ENCODE results near the gene CLEC2L.

Gene CLEC2L

GRCh38 chr7:139582130-139582650 lies 58.7 kb downstream of the CLEC2L start:
- peak; percentile 25; the same call in 1 of the 3 replicates for ATAC-seq (ENCODE audit: insufficient read depth, low read depth)
- Histone ChIP-seq H3K9ac (ENCODE audit: low read depth, low read length) (no peak overlapping the region), H3K79me2 (ENCODE audit: insufficient read depth, low read length) (no peaks in the 10 kb centered on the region), H2AFZ (ENCODE audit: low read depth, low read length) (no peak overlapping the region), H3K4me1 (ENCODE audit: insufficient read depth, low read length) (no peaks in the 10 kb centered on the region), H3K27me3 (ENCODE audit: insufficient read depth, low read length, poor library complexity) (no peaks in the 10 kb centered on the region), H3K4me2 (ENCODE audit: insufficient read depth, low read length) (no peak overlapping the region), H3K4me3 (ENCODE audit: low read depth in 1 of 2, low read length in 2 of 2) (no peak overlapping the region), H3K36me3 (ENCODE audit: insufficient read depth, low read length) (peaks cover 11% of the 10 kb centered on the region; the same call in 1 of the 2 replicates), H3K27ac (ENCODE audit: low read length) (no peak overlapping the region), H3K9me3 (ENCODE audit: insufficient read depth, low read length, severe bottlenecking) (no peaks in the 10 kb centered on the region), H4K20me1 (ENCODE audit: insufficient read depth, low read length) (no peaks in the 10 kb centered on the region)
- TF ChIP-seq, protein P1, sequence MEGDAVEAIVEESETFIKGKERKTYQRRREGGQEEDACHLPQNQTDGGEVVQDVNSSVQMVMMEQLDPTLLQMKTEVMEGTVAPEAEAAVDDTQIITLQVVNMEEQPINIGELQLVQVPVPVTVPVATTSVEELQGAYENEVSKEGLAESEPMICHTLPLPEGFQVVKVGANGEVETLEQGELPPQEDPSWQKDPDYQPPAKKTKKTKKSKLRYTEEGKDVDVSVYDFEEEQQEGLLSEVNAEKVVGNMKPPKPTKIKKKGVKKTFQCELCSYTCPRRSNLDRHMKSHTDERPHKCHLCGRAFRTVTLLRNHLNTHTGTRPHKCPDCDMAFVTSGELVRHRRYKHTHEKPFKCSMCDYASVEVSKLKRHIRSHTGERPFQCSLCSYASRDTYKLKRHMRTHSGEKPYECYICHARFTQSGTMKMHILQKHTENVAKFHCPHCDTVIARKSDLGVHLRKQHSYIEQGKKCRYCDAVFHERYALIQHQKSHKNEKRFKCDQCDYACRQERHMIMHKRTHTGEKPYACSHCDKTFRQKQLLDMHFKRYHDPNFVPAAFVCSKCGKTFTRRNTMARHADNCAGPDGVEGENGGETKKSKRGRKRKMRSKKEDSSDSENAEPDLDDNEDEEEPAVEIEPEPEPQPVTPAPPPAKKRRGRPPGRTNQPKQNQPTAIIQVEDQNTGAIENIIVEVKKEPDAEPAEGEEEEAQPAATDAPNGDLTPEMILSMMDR (IDR thresholded peaks at IDR 0.05; ENCODE audit: borderline replicate concordance, extremely low read depth, low read length, poor library complexity, severe bottlenecking), result no peak
- no peak for TF ChIP-seq EZH2 (IDR thresholded peaks at IDR 0.05; ENCODE audit: borderline replicate concordance, low read depth, low read length, severe bottlenecking)
- no peak for DNase-seq

DNA sequence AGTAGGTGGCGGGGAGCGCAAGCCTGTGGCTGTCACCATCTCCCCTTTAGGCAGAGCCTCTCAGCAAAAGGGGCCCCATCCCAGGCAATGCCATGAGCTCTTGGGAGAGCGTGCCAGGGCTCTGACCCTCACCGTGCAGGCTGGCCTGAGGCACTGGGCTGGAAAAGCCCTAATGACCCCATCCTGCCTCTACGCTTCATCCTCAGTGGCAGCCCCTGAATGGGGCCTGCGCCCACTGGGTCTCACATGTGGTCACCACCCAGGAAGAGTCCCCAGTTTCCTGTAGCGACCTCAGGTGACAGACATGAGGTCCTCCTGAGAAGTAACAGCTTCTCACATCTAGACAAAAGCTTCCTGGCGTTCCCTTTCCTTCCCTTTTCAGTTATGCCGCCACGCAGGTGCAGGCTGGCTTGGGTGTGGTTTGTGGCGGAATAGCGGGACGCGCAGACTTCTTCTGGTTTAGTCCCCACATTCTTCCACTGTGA lies 59.2 kb downstream of the CLEC2L start:
- H3K36me3 ChIP-seq (ENCODE audit: insufficient read depth, low read length), result peaks cover 11% of the 10 kb centered on the region; the same call in 1 of the 2 replicates
- no peaks in the 10 kb centered on the region for H3K79me2 ChIP-seq (ENCODE audit: insufficient read depth, low read length)
- no peaks in the 10 kb centered on the region for H4K20me1 ChIP-seq (ENCODE audit: insufficient read depth, low read length)
- no peaks in the 10 kb centered on the region for H3K4me1 ChIP-seq (ENCODE audit: insufficient read depth, low read length)
- TF ChIP-seq, protein P1 (IDR thresholded peaks at IDR 0.05; ENCODE audit: borderline replicate concordance, extremely low read depth, low read length, poor library complexity, severe bottlenecking), result no peak
- H2AFZ ChIP-seq (ENCODE audit: low read depth, low read length), result no peak overlapping the region
- H3K27ac ChIP-seq (ENCODE audit: low read length), result no peak overlapping the region
- no peak overlapping the region for H3K9ac ChIP-seq (ENCODE audit: low read depth, low read length)
- DNase-seq (peak; percentile 21), ATAC-seq (ENCODE audit: insufficient read depth, low read depth) (peak; percentile 63)
- H3K4me3 ChIP-seq (ENCODE audit: low read depth in 1 of 2, low read length in 2 of 2), result no peak overlapping the region
- no peaks in the 10 kb centered on the region for H3K9me3 ChIP-seq (ENCODE audit: insufficient read depth, low read length, severe bottlenecking)
- no peaks in the 10 kb centered on the region for H3K27me3 ChIP-seq (ENCODE audit: insufficient read depth, low read length, poor library complexity)
- no peak overlapping the region for H3K4me2 ChIP-seq (ENCODE audit: insufficient read depth, low read length)

DNA sequence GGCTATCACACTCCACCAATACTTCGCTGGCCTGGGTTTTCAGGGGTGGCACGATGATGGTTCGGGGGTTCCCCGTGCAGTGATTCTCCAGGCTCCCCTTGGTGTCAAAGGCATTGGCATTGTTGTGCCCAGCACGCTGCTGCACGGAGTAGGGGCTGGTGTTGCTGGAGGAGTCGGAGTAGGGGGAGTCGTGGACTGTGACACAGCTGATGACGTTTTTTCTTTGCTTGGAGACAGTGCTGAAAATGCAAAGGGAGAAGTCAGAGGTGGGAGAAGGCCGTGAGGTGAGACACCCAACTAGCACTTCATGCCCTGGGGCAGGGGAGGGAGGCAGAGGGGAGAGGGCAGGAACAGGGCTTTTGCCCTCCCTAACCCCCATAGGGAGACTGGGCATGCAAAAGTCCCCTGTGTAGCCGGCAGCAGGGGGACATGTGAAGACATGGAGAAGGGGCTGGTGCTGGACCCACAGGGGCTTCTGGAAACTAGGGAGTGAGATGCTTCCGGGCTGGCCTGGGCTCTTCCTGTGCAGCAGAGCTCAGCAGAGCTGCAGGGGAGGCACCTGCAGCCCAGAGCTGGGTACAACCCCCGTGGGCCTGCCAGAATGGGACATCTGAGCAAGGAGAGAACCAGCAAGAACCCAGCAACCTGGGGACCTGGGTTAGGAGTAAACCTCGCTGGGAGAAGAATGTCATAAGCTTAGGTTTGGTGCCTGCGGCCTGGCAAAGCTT lies 60.5 kb downstream of the CLEC2L start:
- DNase-seq (no peak), ATAC-seq (ENCODE audit: insufficient read depth, low read depth) (peak; percentile 55; the same call in 2 of the 3 replicates)
- Histone ChIP-seq H4K20me1 (ENCODE audit: insufficient read depth, low read length) (no peaks in the 10 kb centered on the region), H3K4me3 (ENCODE audit: low read depth in 1 of 2, low read length in 2 of 2) (no peak overlapping the region), H2AFZ (ENCODE audit: low read depth, low read length) (no peak overlapping the region), H3K36me3 (ENCODE audit: insufficient read depth, low read length) (peaks cover 11% of the 10 kb centered on the region), H3K4me2 (ENCODE audit: insufficient read depth, low read length) (no peak overlapping the region), H3K27me3 (ENCODE audit: insufficient read depth, low read length, poor library complexity) (no peaks in the 10 kb centered on the region), H3K79me2 (ENCODE audit: insufficient read depth, low read length) (no peaks in the 10 kb centered on the region), H3K9me3 (ENCODE audit: insufficient read depth, low read length, severe bottlenecking) (no peaks in the 10 kb centered on the region), H3K27ac (ENCODE audit: low read length) (no peak overlapping the region), H3K9ac (ENCODE audit: low read depth, low read length) (no peak overlapping the region), H3K4me1 (ENCODE audit: insufficient read depth, low read length) (no peaks in the 10 kb centered on the region)
- no peak for TF ChIP-seq EZH2 (IDR thresholded peaks at IDR 0.05; ENCODE audit: borderline replicate concordance, low read depth, low read length, severe bottlenecking)
- TF ChIP-seq, protein P1 (IDR thresholded peaks at IDR 0.05; ENCODE audit: borderline replicate concordance, extremely low read depth, low read length, poor library complexity, severe bottlenecking), result no peak

Data from DND-41 (cell line).